Activated T-helper 1 cell treated with Interleukin-2 at 50 U/mL for 16 hours (primary cell): ENCODE measurements around the gene CFAP91.

ENCODE experiments used
- DNase-seq: peaks from one replicate; pipeline ENCODE4 v3.0.0-alpha.2; 2020; ENCODE audit warnings: low read depth

CFAP91 gene

DNA sequence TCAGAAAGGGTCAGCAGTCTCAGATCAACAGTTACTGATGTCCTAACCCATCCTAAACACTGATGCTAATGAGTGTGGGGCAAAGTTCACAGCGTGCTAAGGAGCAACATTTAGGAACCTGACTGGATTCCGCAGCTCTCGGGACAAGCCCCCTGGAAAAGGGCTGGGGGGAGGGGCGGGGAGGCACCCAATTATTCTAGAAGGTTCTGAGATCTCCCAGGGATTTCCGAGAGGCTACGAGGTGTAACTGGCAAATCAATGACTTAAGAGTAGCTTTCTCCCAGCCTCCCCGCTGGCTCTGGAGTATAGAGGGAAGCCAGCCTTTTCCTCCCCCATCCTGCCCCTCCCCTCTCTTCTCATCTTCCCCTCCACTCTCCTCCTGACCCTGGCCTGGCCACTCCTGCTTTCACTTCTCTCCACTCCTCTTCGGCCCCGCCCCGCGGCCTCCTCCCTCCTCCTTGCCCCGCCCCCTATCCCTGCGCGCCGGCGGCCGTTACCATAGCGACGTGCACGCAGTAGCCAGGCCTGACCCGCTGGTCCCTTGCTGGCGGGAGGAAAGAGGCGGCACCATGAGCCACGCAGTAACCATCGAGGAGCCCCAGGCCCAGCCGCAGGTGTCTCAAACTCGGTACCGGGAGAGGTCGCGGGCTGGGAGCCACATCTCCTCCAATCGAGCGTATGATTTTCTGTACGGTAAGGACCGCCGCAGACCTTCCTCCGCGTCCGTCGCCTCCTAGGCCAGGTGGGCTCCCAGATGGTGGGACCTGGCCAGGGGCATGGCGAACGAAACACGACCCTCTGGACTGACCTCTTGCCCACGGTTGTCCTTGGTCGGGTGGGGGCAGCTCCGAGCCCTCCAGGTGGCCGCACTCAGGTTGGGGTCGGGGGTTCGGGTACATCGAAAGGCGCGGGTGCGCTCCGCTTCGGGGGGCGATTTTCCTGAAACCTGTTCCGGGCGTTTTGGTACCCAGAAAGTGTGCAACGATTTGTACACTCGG lies at the start of gene CFAP91:
TSS of gene CFAP91 (plus strand) at position 493 of the 998 bp plus-strand sequence. CDS start at position 570, 77 bp downstream.
- DNase-seq = peak; percentile 69

- DNase-seq = no peak
Observed at GRCh38 chr3:119653876-119654275, 48.9 kb upstream of the CFAP91 start.

DNA sequence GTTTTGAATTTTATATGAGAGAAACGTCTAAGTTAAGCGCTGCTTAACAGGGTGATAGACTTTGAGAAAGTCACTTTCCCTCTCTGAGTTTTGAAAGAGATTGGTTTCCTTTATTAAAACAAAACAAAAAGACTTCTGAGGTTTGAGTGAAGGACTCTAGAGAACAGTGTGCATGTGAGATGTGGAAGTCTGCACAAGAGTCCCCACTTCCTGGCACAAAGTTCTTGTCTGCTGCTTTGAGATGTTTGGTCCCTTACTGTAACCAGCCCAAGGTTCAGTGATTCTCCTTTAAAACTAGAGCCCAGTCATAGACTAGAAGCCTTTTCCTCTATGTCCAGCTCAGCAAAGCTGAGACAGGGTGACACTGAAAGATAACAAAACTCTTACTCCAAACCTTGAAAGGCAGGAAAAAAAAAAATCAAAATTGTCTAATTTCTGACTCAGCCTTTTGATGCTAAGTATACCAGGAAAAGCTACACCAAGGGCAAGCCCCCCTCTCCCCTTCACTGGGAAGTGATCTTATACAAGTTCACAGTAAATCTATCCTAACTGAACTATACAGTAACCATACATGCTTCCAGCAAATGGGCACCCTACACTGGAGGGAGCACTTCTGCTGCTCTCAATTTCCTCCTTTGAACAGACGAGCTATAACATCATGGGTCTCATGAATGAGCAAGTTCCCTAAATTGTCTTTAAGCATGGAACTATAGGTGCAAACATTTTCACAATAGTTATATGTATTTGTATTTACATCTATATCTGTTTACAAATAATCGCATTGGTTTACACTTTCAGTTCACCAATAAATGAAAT lies 44.7 kb upstream of the CFAP91 start:
- no peak for DNase-seq

DNA sequence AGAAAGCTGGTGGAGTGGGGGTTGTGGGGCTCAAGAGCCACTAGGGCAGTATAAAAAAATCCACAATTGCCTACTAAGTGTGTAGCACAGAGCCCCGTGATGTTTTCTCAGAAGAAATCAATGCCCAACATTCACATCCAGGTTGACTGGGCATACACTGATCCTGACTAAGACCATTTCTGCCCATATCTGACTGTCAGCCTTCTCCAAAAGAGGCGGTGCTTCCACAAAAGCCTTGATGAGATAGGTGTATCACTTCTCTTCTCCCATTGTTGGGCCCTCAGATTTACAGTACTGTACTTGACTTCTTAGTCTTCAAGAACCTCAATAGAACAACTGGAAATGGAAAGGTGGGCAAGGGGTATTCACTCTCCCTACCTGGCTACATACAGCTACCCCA lies 43.8 kb upstream of the CFAP91 start:
- DNase-seq = no peak

- DNase-seq = no peak
Observed at GRCh38 chr3:119659606-119660291, 43.1 kb upstream of the CFAP91 start.

- no peak for DNase-seq
Observed at GRCh38 chr3:119660474-119661440, 42.1 kb upstream of the CFAP91 start, which contains the start of gene POPDC2. Gene POPDC2, minus strand, starts transcription at chr3:119660589. Its CDS starts 166 bp downstream, at chr3:119660423.

DNA sequence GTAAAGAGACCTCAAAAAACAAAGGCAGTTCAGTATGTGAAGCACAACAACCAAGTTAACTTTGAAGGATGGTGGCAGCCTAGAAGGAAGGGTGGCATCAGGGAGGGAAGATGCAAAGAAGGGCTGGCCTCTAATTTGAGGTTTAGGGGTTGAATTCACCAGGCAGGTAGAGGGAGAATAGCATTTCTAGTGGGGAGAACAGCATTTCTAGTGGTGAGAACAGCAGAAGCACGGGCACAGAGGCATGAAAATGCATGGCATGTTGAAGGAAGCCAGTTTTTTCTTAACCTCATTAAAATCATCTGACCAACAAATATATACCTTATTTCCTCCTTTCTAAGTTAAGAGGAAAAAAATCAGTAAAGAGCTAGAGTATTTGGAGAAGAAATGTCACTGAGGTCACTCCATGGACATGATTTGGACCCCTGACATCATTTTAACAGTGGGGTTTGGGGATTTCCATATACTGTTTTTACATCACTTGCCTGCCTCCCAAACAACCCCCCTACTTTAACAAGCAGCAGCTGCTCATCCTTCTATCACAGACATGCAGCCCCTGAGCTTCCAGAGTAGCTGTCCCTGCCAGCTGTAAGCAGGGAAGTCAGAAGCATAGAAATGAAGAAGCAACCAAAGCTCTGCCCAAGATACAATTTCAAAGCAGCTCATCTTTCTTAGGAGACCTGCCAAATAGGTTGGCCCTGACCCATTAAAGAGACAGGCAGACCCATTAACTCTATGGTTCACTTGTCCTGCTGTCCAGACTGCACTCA lies 40.0 kb upstream of the CFAP91 start:
- DNase-seq = no peak

GRCh38 chr3:119663885-119664284 lies 38.9 kb upstream of the CFAP91 start:
- DNase-seq = no peak

GRCh38 chr3:119664370-119664769 lies 38.5 kb upstream of the CFAP91 start:
- no peak for DNase-seq

DNA sequence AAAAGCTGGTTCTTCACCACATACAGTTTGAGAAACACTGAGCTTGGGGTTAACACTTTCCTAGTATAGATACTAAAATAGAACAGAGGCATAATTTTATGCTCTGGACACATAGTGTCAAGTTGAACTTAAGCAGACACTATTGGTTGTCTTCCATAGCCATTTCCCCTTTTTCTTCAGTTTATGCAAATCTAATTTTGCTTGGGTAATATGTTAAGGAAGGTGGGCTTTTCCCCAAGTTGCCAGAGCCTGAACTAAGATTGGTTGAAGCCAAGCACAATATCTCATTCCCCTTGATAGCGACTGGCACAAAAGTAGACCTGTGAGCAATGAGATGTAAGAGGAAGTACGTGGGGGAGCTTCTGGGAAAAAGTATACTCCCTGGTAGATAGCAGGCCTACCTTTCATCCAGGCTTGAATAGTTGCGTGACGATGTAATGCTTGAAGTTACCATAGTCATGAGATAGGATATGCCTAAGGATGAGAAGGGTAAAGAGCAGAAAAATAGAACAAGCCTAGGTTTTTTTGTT lies 37.9 kb upstream of the CFAP91 start:
- DNase-seq = no peak

GRCh38 chr3:119665954-119666559 lies 36.8 kb upstream of the CFAP91 start:
- DNase-seq = no peak

GRCh38 chr3:119669906-119670570 lies 32.8 kb upstream of the CFAP91 start:
- no peak for DNase-seq

DNA sequence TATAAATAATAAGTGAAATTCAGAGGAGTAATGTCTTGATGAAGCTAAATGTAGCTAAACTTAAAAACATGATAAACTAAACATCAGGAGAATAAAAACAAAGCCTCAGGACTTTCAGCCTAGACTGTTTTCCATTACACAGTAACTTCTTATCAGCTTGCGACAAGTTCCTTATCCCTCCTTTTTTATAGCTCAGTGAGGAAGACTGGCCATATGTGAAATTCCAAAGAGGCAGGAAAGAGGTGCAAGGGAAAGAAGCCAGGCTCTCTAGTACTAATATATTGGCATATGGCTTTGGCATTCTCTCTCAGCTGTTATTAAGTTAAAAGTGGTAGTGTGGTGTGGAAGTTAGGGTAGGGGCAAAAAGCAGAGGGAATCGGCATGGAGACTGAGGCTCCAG lies 30.0 kb upstream of the CFAP91 start:
- DNase-seq = no peak

DNA sequence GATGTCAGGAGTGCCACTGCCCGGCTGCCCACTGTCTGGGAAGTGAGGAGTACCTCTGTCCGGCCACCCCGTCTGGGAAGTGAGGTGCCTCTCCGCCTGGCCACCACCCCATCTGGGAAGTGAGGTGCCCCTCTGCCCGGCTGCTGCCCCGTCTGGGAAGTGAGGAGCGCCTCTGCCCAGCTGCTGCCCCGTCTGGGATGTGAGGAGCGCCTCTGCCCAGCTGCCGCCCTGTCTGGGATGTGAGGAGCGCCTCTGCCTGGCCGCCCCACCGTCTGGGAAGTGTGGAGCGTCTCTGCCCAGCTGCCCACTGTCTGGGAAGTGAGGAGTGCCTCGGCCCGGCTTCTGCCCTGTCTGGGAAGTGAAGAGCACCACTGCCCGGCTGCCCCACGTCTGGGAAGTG lies 28.9 kb upstream of the CFAP91 start:
- no peak for DNase-seq

DNA sequence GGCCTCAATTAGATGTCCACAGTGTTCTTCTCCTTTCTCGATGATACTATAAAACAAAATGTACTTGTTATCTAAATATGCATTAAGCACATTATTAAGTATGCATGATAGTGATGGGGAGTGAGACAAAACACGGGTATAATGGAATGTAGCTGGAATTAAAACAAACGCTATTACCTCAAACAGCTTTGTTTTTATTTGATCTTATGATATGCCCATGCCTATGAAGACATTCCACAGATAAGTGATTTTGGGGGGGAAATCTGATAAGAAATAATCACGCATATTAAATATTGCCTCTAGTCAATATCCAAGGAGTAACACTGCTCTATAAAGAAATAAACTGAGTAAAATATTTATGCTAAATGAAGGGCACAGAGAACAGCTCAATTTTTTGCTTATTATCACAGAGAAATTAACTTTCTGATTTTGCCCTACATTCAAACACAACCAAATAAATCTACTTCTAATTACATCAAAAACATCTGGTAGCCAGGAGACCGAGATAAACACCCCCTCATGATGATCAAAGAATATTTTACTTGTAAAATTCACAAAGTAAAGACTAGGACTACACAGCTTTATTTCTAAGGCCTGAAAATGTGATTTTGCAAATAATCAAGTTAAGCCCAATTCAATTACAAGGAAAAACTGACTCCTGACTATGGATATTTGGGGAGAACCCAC lies 27.5 kb upstream of the CFAP91 start:
- DNase-seq = no peak

DNA sequence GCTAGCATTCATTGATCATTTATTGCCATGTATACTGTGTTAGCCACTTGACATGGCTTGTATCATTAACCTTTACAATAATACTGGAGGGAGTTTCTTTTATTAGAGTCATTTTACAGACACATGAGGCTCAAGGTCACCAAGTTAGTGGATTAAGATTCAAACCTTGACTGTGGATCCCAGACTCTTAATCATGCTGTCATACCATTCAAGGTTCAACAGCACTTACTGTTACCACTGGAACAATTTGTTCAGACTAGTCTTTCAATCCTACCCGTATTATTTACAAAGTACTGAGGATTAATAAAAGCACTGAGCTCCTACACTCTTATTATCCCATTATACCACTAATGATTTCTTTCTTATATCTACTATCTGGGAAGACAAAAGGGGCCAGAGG lies 26.8 kb upstream of the CFAP91 start:
- DNase-seq = no peak

DNA sequence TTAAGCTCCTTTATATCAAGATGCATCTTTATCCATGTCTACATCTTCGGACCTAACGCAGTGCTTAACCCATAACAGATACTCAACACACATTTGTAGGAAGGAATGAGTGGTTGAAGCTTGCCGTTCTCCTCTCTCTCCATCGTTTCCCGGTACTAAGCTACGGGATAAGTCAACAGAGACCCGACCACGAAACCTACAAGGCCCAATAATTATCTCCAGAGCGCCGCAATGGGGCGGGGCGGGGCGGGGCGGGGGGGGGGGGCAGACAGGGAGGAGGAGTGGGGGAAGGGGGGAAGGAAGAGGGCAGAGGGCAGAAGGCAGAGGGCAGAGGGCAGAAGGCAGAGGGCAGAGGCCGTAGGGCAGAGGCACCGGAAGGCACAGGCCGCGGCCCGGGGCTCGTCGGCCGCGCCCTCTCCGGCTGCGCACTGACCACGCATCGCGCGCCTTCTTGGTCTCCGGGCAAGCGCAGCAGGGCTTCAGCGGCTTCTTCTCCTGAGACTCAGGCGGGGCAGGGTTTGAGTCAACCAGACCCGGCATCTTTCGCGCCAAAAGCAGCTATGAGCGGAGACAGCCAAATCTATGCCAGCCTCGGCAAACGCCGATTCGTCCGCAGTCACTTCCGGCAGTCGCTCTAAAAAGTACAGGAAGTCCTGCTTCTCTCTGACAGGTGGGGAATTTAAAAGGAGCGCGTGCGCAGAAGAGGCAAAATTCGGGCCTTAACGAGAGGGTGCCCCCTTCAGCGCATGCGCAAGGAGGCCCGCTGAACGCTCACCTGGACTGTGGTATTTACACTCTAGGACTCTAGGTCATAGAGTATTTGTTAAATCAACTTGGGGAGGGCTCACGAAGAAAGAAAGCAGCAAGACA lies 25.8 kb upstream of the CFAP91 start, which contains the start of gene COX17:
TSS of gene COX17 (minus strand) at position 636 of the 870 bp plus-strand sequence. CDS start at position 540, 96 bp downstream.
- peak; percentile 93 for DNase-seq
